ENCODE data around the gene SNAP29.
A peak's percentile ranks its signal among the peaks of the same experiment; 100 is the strongest.
"Not testable (repeated sequence)": the region's sequence is repeated elsewhere in the genome, so short reads cannot be mapped to it uniquely, and the experiment has no call there.

The SNAP29 gene

GRCh38 chr22:20912494-20912893, 53.7 kb downstream of the SNAP29 start:
- no peak for TF ChIP-seq ZNF274 (IDR thresholded peaks at IDR 0.05; ENCODE audit: low read depth, low read length)
- no peak overlapping the region for H3K4me3 ChIP-seq (ENCODE audit: low read length)

GRCh38 chr22:20916916-20917810, 58.4 kb downstream of the SNAP29 start, which contains the start of gene CRKL:
Gene CRKL, plus strand, starts transcription at chr22:20917407. Its CDS starts 528 bp downstream, at chr22:20917935.
- H3K4me3 ChIP-seq (ENCODE audit: low read length) = peak within 1 kb of the TSS; percentile 82
- no peak for TF ChIP-seq ZNF274 (IDR thresholded peaks at IDR 0.05; ENCODE audit: low read depth, low read length)

DNA sequence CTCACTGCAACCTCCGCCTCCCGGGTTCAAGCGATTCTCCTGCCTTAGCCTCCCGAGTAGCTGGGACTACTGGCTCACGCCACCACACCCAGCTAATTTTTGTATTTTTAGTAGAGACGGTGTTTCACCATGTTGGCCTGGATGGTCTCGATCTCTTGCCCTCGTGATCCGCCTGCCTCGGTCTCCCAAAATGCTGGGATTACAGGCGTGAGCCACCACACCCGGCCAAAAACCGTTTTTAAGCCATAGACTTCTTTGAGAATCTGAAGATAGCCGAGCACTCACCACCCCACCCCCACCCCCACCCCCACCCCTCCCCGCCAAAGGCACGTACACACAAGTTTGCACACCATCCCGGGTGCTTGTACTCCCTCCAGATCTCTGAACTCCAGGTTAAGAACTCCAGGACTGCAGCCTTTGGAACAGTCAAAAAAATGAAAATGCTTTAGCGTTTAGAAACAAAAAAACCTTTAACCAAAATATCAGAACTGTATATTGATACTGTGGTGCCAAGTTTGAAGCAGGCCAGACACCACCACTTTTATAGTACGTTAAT, 59.9 kb downstream of the SNAP29 start:
- no peak for TF ChIP-seq ZNF274 (IDR thresholded peaks at IDR 0.05; ENCODE audit: low read depth, low read length)
- peak overlapping the region; percentile 82 for H3K4me3 ChIP-seq (ENCODE audit: low read length)

DNA sequence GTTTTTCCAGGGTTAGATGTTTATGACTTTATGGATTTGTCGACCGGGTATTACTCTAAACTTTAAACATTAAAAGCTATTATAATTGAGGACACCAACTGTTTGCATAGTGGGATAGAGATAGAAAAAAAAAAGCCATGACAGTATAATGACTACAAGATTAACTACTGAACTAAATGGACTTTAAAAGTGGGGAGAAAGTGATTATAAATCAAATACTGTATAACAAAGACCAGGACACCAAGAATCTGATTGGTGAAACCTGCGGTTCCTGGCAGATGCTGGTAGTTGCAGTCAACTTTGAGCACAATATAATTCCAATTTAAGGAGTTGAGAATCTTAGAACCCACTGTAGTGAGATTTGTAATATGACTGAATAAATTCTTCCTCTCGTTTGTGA, 60.9 kb downstream of the SNAP29 start:
- TF ChIP-seq ZNF274 (IDR thresholded peaks at IDR 0.05; ENCODE audit: low read depth, low read length) = no peak
- peak overlapping the region; percentile 82 for H3K4me3 ChIP-seq (ENCODE audit: low read length)

DNA sequence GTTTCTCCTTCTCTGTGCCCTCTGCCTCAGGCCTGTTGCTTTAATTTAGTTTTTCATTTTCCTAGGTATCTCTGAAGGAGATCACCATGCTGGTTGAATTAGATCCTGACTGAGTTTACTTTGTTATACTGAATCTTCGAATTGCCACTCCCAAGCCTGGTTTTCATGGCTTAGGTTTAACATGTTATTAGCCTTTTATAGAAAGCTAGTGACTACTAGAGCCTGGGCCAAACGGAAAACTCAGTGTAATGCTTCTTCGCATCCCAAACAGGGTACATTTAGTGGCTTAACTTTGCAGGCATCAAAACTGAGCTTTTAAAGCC, 62.0 kb downstream of the SNAP29 start:
- TF ChIP-seq ZNF274 (IDR thresholded peaks at IDR 0.05; ENCODE audit: low read depth, low read length) = no peak
- peak overlapping the region; percentile 82 for H3K4me3 ChIP-seq (ENCODE audit: low read length)

DNA sequence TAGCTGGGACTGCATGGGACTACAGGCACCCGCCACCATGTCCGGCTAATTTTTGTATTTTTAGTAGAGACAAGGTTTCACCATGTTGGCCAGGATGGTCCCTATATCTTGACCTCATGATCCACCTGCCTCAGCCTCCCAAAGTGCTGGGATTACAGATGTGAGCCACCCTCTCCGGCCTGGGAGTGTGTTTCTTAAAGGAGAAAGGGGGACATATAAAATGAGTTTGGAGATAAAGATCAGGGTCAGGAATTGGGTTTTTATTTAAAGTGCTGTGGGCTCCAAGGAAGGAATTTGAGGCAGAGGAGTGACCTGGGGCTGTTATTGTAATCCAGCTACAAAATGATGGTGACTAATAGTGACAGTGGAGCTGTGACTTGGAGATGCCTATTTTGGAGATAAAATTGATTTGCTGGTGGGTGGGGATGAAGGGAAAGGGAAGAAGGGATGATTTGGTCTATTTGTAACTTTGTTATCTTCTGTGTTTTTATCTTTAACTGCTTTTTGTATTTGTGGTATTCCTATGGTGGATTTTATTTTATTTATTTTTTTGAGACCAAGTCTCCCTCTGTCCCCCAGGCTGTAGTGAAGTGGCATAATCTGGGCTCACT, 63.4 kb downstream of the SNAP29 start:
- TF ChIP-seq ZNF274 (IDR thresholded peaks at IDR 0.05; ENCODE audit: low read depth, low read length) = no peak
- H3K4me3 ChIP-seq (ENCODE audit: low read length) = no peak overlapping the region

DNA sequence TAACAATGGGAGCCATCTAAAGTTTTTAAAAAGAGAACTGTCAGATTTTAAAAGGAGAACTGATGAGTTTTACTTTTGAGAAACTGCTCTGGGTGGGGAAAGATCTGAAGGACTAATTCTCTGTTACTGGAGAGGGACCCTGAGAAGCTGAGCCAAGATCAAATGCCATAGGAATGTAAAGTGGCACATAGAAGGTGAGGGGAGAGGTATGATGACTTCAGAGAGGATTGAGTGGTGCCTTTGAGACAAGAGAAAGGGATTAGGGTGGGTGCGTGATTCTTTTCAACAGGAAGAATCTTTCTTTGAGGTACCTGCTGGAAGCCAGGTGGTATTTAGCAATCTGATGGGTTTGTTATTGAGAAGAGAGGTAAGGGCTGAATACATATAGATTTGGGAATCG, 67.4 kb downstream of the SNAP29 start:
- H3K4me3 ChIP-seq (ENCODE audit: low read length) = no peak overlapping the region
- TF ChIP-seq ZNF274 (IDR thresholded peaks at IDR 0.05; ENCODE audit: low read depth, low read length) = no peak

DNA sequence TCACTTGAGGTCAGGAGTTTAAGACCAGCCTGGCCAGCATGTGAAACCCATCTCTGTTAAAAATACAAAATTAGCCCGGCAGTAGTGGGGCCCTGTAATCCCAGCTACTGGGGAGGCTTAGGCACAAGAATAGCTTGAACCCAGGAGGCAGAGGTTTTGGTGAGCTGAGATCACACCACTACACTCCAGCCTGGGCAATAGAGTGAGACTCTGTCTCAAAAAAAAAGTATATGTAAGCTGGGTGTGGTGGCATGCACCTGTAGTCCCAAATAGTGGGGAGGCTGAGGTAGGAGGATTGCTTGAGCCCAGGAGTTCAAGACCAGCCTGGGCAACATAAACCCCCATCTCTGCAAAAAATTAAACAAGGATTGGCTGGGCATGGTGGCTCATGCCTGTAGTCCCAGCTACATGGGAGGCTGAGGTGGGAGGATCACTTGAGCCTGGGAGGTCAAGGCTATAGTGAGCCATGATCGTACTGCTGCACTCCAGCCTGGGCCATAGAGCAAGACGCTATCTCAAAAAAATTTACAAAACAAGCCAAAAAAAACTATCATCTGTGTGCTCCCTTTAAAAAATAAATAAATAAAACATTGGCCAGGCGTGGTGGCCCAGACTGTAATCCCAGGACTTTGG, 69.2 kb downstream of the SNAP29 start:
- no peak for TF ChIP-seq ZNF274 (IDR thresholded peaks at IDR 0.05; ENCODE audit: low read depth, low read length)
- no peak overlapping the region for H3K4me3 ChIP-seq (ENCODE audit: low read length)

GRCh38 chr22:20928573-20928967, 69.8 kb downstream of the SNAP29 start:
- TF ChIP-seq ZNF274 (IDR thresholded peaks at IDR 0.05; ENCODE audit: low read depth, low read length) = no peak
- no peak overlapping the region for H3K4me3 ChIP-seq (ENCODE audit: low read length)

DNA sequence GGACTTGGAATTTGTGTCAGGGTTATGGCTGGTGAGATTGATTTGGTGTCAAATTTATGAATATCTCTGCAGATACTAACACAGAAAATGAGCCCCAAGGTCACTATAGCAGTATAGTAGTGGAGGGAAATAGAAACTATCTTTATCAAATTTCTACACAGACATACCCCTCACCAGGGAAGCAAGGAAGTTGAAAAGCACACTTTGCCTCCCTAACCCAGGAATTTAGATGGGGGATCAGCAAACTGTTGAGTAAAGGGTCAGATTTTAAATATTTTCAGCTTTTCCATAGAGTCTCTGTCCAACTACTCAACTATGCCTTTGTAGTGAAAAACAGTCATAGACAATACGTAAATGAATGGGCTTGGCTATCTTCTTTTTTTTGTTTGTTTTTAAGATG, 71.2 kb downstream of the SNAP29 start:
- TF ChIP-seq ZNF274 (IDR thresholded peaks at IDR 0.05; ENCODE audit: low read depth, low read length) = no peak
- H3K4me3 ChIP-seq (ENCODE audit: low read length) = no peak overlapping the region

- H3K4me3 ChIP-seq (ENCODE audit: low read length) = not testable (repeated sequence)
Measured at GRCh38 chr22:20930435-20930834, 71.6 kb downstream of the SNAP29 start.

DNA sequence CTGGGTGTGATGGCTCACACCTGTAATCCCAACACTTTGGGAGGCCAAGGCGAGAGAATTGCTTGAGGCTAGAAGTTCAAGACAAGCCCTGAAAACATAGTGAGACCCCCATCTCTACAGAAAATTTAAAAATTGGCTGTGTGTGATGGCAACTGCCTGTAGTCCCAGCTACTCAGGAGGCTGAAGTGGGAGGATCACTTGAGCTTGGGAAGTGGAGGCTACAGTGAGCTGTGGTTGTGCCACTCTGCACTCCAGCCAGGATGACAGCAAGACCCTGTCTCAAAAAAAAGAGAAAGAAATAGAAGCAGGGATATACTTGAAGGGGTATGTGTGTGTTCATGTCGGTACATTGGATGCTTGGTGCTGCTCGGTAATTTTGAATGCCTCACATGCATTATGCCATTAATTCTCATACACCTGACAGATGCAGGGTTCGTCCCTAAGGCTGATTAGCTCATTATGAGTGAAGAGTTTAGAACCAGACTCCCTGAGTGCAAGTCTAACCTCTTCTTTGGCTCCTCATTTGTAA, 72.4 kb downstream of the SNAP29 start:
- H3K4me3 ChIP-seq (ENCODE audit: low read length) = no peak overlapping the region
- TF ChIP-seq ZNF274 (IDR thresholded peaks at IDR 0.05; ENCODE audit: low read depth, low read length) = no peak

- H3K4me3 ChIP-seq (ENCODE audit: low read length) = no peak overlapping the region
- TF ChIP-seq ZNF274 (IDR thresholded peaks at IDR 0.05; ENCODE audit: low read depth, low read length) = no peak
Measured at GRCh38 chr22:20933910-20934309, 75.1 kb downstream of the SNAP29 start.

DNA sequence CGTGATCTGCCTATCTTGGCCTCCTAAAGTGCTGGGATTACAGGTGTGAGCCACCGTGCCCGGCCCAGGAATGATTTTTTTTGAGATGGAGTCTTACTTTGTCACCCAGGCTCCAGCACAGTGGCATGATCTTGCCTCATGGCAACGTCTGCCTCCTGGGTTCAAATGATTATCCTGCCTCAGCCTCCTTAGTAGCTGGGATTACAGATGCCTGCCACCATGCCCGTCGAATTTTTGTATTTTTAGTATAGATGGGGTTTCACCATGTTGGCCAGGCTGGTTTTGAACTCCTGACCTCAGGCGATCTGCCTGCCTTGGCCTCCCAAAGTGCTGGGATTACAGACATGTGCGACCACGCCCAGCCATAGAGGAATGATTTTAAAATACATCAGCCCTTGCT, 76.2 kb downstream of the SNAP29 start:
- not testable (repeated sequence) for H3K4me3 ChIP-seq (ENCODE audit: low read length)

GRCh38 chr22:20935780-20936539, 77.2 kb downstream of the SNAP29 start:
- H3K4me3 ChIP-seq (ENCODE audit: low read length) = not testable (repeated sequence)

Measured in GM08714 (cell line).